HEK293 (cell line): ENCODE data around the gene CATSPER1.

ENCODE experiments used
- CTCF ChIA-PET: fragments of 350-600 bp; formaldehyde crosslinking; extraction: SDS; loops from one replicate; lab custom pipeline; 2021; ENCODE audit warnings: antibody characterized with exemption; lab: Yijun Ruan, JAX
- POLR2A ChIA-PET: fragments of 300-600 bp; formaldehyde crosslinking; extraction: SDS; loops from one replicate; lab custom pipeline; 2020; ENCODE audit warnings: antibody characterized with exemption, inconsistent platforms; lab: Yijun Ruan, JAX
- H3K27ac ChIP-seq: fragments of 200-500 bp; sonication (Bioruptor generic); 2 replicates; pipeline ENCODE4 v1.5.1; 2014; ENCODE audit warnings: low read depth, low read length, control low read depth, inconsistent platforms; ENCODE audit errors: extremely low read depth
- H3K36me3 ChIP-seq, 2 experiments: fragments of 200-500 bp in 1 of 2; sonication (Bioruptor generic) in 1 of 2; 1 replicate in 1 of 2; 2 replicates in 1 of 2; pipeline ENCODE4 v1.5.1; 2014 to 2017; ENCODE audit warnings: inconsistent platforms in 2 of 2, low read length in 2 of 2; ENCODE audit not compliant: control insufficient read depth in 2 of 2, insufficient read depth in 1 of 2
- H3K4me1 ChIP-seq: fragments of 200-500 bp; sonication (Bioruptor generic); 2 replicates; pipeline ENCODE4 v1.5.1; 2014; ENCODE audit warnings: mild to moderate bottlenecking, low read length, inconsistent platforms; ENCODE audit not compliant: control insufficient read depth, insufficient read depth
- H3K4me3 ChIP-seq: 2 replicates; pipeline ENCODE4 v1.5.1; 2011; ENCODE audit warnings: low read depth, mild to moderate bottlenecking, control low read depth, low read length, moderate library complexity
- H3K9me3 ChIP-seq: fragments of 200-500 bp; sonication (Bioruptor generic); 2 replicates; pipeline ENCODE4 v1.5.1; 2014; ENCODE audit warnings: low read depth, low read length, inconsistent platforms; ENCODE audit not compliant: control insufficient read depth, insufficient read depth
- CTCF ChIP-seq: fragments of 450-650 bp; formaldehyde crosslinking; IDR thresholded peaks from 2 replicates; pipeline ENCODE4 v1.5.1; 2016; ENCODE audit warnings: missing biosample characterization, missing genetic modification characterization
- GLIS1 ChIP-seq: fragments of 450-650 bp; formaldehyde crosslinking; IDR thresholded peaks from 2 replicates; pipeline ENCODE4 v1.5.1; 2016; ENCODE audit warnings: missing biosample characterization, missing genetic modification characterization
- KLF10 ChIP-seq: fragments of 450-650 bp; IDR thresholded peaks from 2 replicates; pipeline ENCODE4 v1.5.1; 2018; ENCODE audit warnings: missing biosample characterization, mild to moderate bottlenecking, missing genetic modification characterization
- PRDM2 ChIP-seq: fragments of 450-650 bp; formaldehyde crosslinking; IDR thresholded peaks from 2 replicates; pipeline ENCODE4 v1.5.1; 2016; ENCODE audit warnings: missing biosample characterization, missing genetic modification characterization, borderline replicate concordance
- YY1 ChIP-seq: fragments of 450-650 bp; formaldehyde crosslinking; IDR thresholded peaks from 2 replicates; pipeline ENCODE4 v1.5.1; 2018; ENCODE audit warnings: missing biosample characterization, missing genetic modification characterization
- ZBTB21 ChIP-seq: fragments of 450-650 bp; formaldehyde crosslinking; IDR thresholded peaks from 2 replicates; pipeline ENCODE4 v1.5.1; 2017; ENCODE audit warnings: missing biosample characterization, missing genetic modification characterization
- ZBTB48 ChIP-seq: fragments of 450-650 bp; formaldehyde crosslinking; IDR thresholded peaks from 2 replicates; pipeline ENCODE4 v1.5.1; 2016; ENCODE audit warnings: missing biosample characterization, missing genetic modification characterization
- ZNF10 ChIP-seq: fragments of 450-650 bp; formaldehyde crosslinking; IDR thresholded peaks from 2 replicates; pipeline ENCODE4 v1.5.1; 2017; ENCODE audit warnings: missing biosample characterization, missing genetic modification characterization
- ZNF146 ChIP-seq: fragments of 450-650 bp; formaldehyde crosslinking; IDR thresholded peaks from 2 replicates; pipeline ENCODE4 v1.5.1; 2016; ENCODE audit warnings: missing biosample characterization, missing genetic modification characterization
- ZNF175 ChIP-seq: fragments of 450-650 bp; formaldehyde crosslinking; IDR thresholded peaks from 2 replicates; pipeline ENCODE4 v1.5.1; 2016; ENCODE audit warnings: missing biosample characterization, missing genetic modification characterization
- ZNF366 ChIP-seq: fragments of 450-650 bp; formaldehyde crosslinking; conservative IDR thresholded peaks from 2 replicates; pipeline ENCODE4 v1.5.1; 2016; ENCODE audit warnings: missing biosample characterization, missing genetic modification characterization
- ZNF394 ChIP-seq: fragments of 450-650 bp; formaldehyde crosslinking; IDR thresholded peaks from 2 replicates; pipeline ENCODE4 v1.5.1; 2016; ENCODE audit warnings: missing biosample characterization, missing genetic modification characterization, mild to moderate bottlenecking, moderate library complexity, borderline replicate concordance
- ZNF529 ChIP-seq: fragments of 450-650 bp; formaldehyde crosslinking; IDR thresholded peaks from 2 replicates; pipeline ENCODE4 v1.5.1; 2017; ENCODE audit warnings: missing genetic modification characterization, missing biosample characterization; ENCODE audit not compliant: insufficient replicate concordance
- ZNF707 ChIP-seq: fragments of 450-650 bp; formaldehyde crosslinking; IDR thresholded peaks from 2 replicates; pipeline ENCODE4 v1.5.1; 2016; ENCODE audit warnings: missing biosample characterization, missing genetic modification characterization
- ZNF76 ChIP-seq: fragments of 450-650 bp; formaldehyde crosslinking; IDR thresholded peaks from 2 replicates; pipeline ENCODE4; 2016; ENCODE audit warnings: low read depth, missing biosample characterization, missing genetic modification characterization, borderline replicate concordance
- ZNF768 ChIP-seq: fragments of 450-650 bp; formaldehyde crosslinking; IDR thresholded peaks from 2 replicates; pipeline ENCODE4 v1.5.1; 2018; ENCODE audit warnings: missing biosample characterization, mild to moderate bottlenecking, missing genetic modification characterization
- TF ChIP-seq, protein P1 (sequence below): fragments of 450-650 bp; formaldehyde crosslinking; IDR thresholded peaks from 2 replicates; pipeline ENCODE4 v1.5.1; 2016; ENCODE audit warnings: missing biosample characterization, missing genetic modification characterization
- TF ChIP-seq, protein P2 (sequence below): fragments of 450-650 bp; formaldehyde crosslinking; IDR thresholded peaks from 2 replicates; pipeline ENCODE4 v1.5.1; 2016; ENCODE audit warnings: missing biosample characterization, missing genetic modification characterization

CATSPER1 gene

DNA sequence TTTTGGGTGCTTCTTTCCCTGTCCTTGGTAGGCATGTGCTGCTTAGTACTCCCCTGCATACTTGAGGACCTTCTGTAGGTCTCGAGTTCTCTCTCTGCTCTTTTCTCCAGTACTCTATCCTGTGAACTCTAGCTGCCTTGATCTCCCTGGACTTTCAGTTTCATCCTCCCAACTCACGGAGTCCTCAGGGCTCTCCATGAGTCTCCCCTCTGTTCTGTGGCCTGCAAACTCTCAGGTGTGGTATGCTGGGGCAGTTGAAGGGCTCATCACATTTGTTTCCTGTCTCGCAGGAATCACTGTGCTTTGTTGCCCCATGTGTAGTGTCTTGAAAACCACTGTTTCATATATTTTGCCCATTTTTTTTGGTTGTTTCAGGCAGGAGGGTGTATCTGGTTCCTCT is 40.5 kb upstream of the CATSPER1 start:
- no peak overlapping the region for H3K27ac ChIP-seq
- TF ChIP-seq, protein P1, sequence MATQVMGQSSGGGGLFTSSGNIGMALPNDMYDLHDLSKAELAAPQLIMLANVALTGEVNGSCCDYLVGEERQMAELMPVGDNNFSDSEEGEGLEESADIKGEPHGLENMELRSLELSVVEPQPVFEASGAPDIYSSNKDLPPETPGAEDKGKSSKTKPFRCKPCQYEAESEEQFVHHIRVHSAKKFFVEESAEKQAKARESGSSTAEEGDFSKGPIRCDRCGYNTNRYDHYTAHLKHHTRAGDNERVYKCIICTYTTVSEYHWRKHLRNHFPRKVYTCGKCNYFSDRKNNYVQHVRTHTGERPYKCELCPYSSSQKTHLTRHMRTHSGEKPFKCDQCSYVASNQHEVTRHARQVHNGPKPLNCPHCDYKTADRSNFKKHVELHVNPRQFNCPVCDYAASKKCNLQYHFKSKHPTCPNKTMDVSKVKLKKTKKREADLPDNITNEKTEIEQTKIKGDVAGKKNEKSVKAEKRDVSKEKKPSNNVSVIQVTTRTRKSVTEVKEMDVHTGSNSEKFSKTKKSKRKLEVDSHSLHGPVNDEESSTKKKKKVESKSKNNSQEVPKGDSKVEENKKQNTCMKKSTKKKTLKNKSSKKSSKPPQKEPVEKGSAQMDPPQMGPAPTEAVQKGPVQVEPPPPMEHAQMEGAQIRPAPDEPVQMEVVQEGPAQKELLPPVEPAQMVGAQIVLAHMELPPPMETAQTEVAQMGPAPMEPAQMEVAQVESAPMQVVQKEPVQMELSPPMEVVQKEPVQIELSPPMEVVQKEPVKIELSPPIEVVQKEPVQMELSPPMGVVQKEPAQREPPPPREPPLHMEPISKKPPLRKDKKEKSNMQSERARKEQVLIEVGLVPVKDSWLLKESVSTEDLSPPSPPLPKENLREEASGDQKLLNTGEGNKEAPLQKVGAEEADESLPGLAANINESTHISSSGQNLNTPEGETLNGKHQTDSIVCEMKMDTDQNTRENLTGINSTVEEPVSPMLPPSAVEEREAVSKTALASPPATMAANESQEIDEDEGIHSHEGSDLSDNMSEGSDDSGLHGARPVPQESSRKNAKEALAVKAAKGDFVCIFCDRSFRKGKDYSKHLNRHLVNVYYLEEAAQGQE (tag by site-specific recombination), result no peak
- TF ChIP-seq ZNF529 (tag by site-specific recombination), result no peak
- no peak for TF ChIP-seq ZBTB21 (tag by site-specific recombination)
- TF ChIP-seq CTCF, result no peak
- TF ChIP-seq KLF10 (tag by site-specific recombination), result no peak
- TF ChIP-seq ZNF175, result no peak
- TF ChIP-seq ZNF76 (tag by site-specific recombination), result no peak
- TF ChIP-seq GLIS1 (tag by site-specific recombination), result no peak
- TF ChIP-seq ZNF146 (tag by site-specific recombination), result no peak
- TF ChIP-seq ZNF10, result no peak
- TF ChIP-seq YY1, result no peak
- no peak for TF ChIP-seq ZBTB48 (tag by site-specific recombination)
- TF ChIP-seq ZNF707 (tag by site-specific recombination), result no peak
- TF ChIP-seq ZNF768 (tag by site-specific recombination), result no peak
- TF ChIP-seq PRDM2, result no peak
- TF ChIP-seq ZNF366 (tag by site-specific recombination), result no peak
- TF ChIP-seq, protein P2, sequence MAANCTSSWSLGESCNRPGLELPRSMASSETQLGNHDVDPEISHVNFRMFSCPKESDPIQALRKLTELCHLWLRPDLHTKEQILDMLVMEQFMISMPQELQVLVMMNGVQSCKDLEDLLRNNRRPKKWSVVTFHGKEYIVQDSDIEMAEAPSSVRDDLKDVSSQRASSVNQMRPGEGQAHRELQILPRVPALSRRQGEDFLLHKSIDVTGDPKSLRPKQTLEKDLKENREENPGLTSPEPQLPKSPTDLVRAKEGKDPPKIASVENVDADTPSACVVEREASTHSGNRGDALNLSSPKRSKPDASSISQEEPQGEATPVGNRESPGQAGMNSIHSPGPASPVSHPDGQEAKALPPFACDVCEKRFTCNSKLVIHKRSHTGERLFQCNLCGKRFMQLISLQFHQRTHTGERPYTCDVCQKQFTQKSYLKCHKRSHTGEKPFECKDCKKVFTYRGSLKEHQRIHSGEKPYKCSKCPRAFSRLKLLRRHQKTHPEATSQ (tag by site-specific recombination), result no peak
- no peak for TF ChIP-seq ZNF394 (tag by site-specific recombination)
- TF ChIP-seq, all 188 proteins: peak for 0
- peaks cover 21 to 74% of the 10 kb centered on the region in 2 experiments for H3K36me3 ChIP-seq
- POLR2A ChIA-PET, result no interaction called here
- H3K9me3 ChIP-seq, result no peaks in the 10 kb centered on the region
- H3K4me3 ChIP-seq, result no peak overlapping the region
- no peaks in the 10 kb centered on the region; the same call in none of the 2 replicates for H3K4me1 ChIP-seq
- CTCF ChIA-PET, result interaction anchor here (1.0 to 5.4 kb wide), 6 partner anchors 8 to 362 kb away, joined by 3 to 61 read pairs (median 15); partner anchors contain the start of gene SF3B2
